Measurements from ENCODE around the gene ACKR3.

ACKR3 gene

GRCh38 chr2:236550701-236551465 lies 18.7 kb upstream of the ACKR3 start:
- no peak overlapping the region for H3K4me3 ChIP-seq (ENCODE audit: low read depth in 1 of 2, low read length in 2 of 2)
- H3K4me1 ChIP-seq (ENCODE audit: insufficient read depth, low read length) = peaks cover 8% of the 10 kb centered on the region
- H3K27ac ChIP-seq (ENCODE audit: low read depth, low read length) = no peak overlapping the region
- no peaks in the 10 kb centered on the region for H3K36me3 ChIP-seq (ENCODE audit: insufficient read depth, low read length)
- H3K27me3 ChIP-seq (ENCODE audit: control insufficient read depth in 1 of 2, insufficient read depth in 2 of 2, low read length in 2 of 2) = no peaks in the 10 kb centered on the region
- no peaks in the 10 kb centered on the region for H3K9me3 ChIP-seq (ENCODE audit: low read length)
- H3K9ac ChIP-seq (ENCODE audit: low read length) = no peak overlapping the region

- Histone ChIP-seq H3K4me1 (ENCODE audit: insufficient read depth, low read length) (peaks cover 8% of the 10 kb centered on the region), H3K4me3 (ENCODE audit: low read depth in 1 of 2, low read length in 2 of 2) (no peak overlapping the region), H3K9me3 (ENCODE audit: low read length) (no peaks in the 10 kb centered on the region), H3K36me3 (ENCODE audit: insufficient read depth, low read length) (no peaks in the 10 kb centered on the region), H3K27me3 (ENCODE audit: control insufficient read depth in 1 of 2, insufficient read depth in 2 of 2, low read length in 2 of 2) (no peaks in the 10 kb centered on the region), H3K9ac (ENCODE audit: low read length) (no peak overlapping the region), H3K27ac (ENCODE audit: low read depth, low read length) (no peak overlapping the region)
Measured at GRCh38 chr2:236551471-236552211, 18.0 kb upstream of the ACKR3 start.

- no peaks in the 10 kb centered on the region for H3K9me3 ChIP-seq (ENCODE audit: low read length)
- H3K27ac ChIP-seq (ENCODE audit: low read depth, low read length) = no peak overlapping the region
- H3K9ac ChIP-seq (ENCODE audit: low read length) = no peak overlapping the region
- no peak overlapping the region for H3K4me3 ChIP-seq (ENCODE audit: low read depth in 1 of 2, low read length in 2 of 2)
- H3K4me1 ChIP-seq (ENCODE audit: insufficient read depth, low read length) = peaks cover 8% of the 10 kb centered on the region
- no peaks in the 10 kb centered on the region for H3K36me3 ChIP-seq (ENCODE audit: insufficient read depth, low read length)
- no peaks in the 10 kb centered on the region for H3K27me3 ChIP-seq (ENCODE audit: control insufficient read depth in 1 of 2, insufficient read depth in 2 of 2, low read length in 2 of 2)
Measured at GRCh38 chr2:236552212-236552542, 17.4 kb upstream of the ACKR3 start.

GRCh38 chr2:236552581-236553363 lies 16.9 kb upstream of the ACKR3 start:
- H3K9ac ChIP-seq (ENCODE audit: low read length) = no peak overlapping the region
- H3K27me3 ChIP-seq (ENCODE audit: control insufficient read depth in 1 of 2, insufficient read depth in 2 of 2, low read length in 2 of 2) = no peaks in the 10 kb centered on the region
- no peaks in the 10 kb centered on the region for H3K9me3 ChIP-seq (ENCODE audit: low read length)
- H3K27ac ChIP-seq (ENCODE audit: low read depth, low read length) = no peak overlapping the region
- H3K36me3 ChIP-seq (ENCODE audit: insufficient read depth, low read length) = no peaks in the 10 kb centered on the region
- peaks cover 8% of the 10 kb centered on the region for H3K4me1 ChIP-seq (ENCODE audit: insufficient read depth, low read length)
- H3K4me3 ChIP-seq (ENCODE audit: low read depth in 1 of 2, low read length in 2 of 2) = no peak overlapping the region

GRCh38 chr2:236553522-236553921 lies 16.1 kb upstream of the ACKR3 start:
- Histone ChIP-seq H3K36me3 (ENCODE audit: insufficient read depth, low read length) (no peaks in the 10 kb centered on the region), H3K9ac (ENCODE audit: low read length) (no peak overlapping the region), H3K4me1 (ENCODE audit: insufficient read depth, low read length) (peaks cover 4% of the 10 kb centered on the region), H3K27me3 (ENCODE audit: control insufficient read depth in 1 of 2, insufficient read depth in 2 of 2, low read length in 2 of 2) (no peaks in the 10 kb centered on the region), H3K4me3 (ENCODE audit: low read depth in 1 of 2, low read length in 2 of 2) (no peak overlapping the region), H3K9me3 (ENCODE audit: low read length) (no peaks in the 10 kb centered on the region), H3K27ac (ENCODE audit: low read depth, low read length) (no peak overlapping the region)

- H3K27me3 ChIP-seq (ENCODE audit: control insufficient read depth in 1 of 2, insufficient read depth in 2 of 2, low read length in 2 of 2) = no peaks in the 10 kb centered on the region
- H3K4me3 ChIP-seq (ENCODE audit: low read depth in 1 of 2, low read length in 2 of 2) = no peak overlapping the region
- H3K27ac ChIP-seq (ENCODE audit: low read depth, low read length) = no peak overlapping the region
- H3K36me3 ChIP-seq (ENCODE audit: insufficient read depth, low read length) = no peaks in the 10 kb centered on the region
- no peaks in the 10 kb centered on the region for H3K4me1 ChIP-seq (ENCODE audit: insufficient read depth, low read length)
- no peak overlapping the region for H3K9ac ChIP-seq (ENCODE audit: low read length)
- H3K9me3 ChIP-seq (ENCODE audit: low read length) = no peaks in the 10 kb centered on the region
Measured at GRCh38 chr2:236554629-236555282, 14.9 kb upstream of the ACKR3 start.

- no peaks in the 10 kb centered on the region for H3K4me1 ChIP-seq (ENCODE audit: insufficient read depth, low read length)
- H3K9ac ChIP-seq (ENCODE audit: low read length) = no peak overlapping the region
Measured at GRCh38 chr2:236555481-236555880, 14.1 kb upstream of the ACKR3 start.

GRCh38 chr2:236557306-236558030 lies 12.2 kb upstream of the ACKR3 start:
- Histone ChIP-seq H3K27ac (ENCODE audit: low read depth, low read length) (no peak overlapping the region), H3K9ac (ENCODE audit: low read length) (no peak overlapping the region), H3K9me3 (ENCODE audit: low read length) (no peaks in the 10 kb centered on the region), H3K36me3 (ENCODE audit: insufficient read depth, low read length) (no peaks in the 10 kb centered on the region), H3K4me1 (ENCODE audit: insufficient read depth, low read length) (no peaks in the 10 kb centered on the region), H3K27me3 (ENCODE audit: control insufficient read depth in 1 of 2, insufficient read depth in 2 of 2, low read length in 2 of 2) (no peaks in the 10 kb centered on the region), H3K4me3 (ENCODE audit: low read depth in 1 of 2, low read length in 2 of 2) (no peak overlapping the region)

More at GRCh38 chr2:236555481-236555880, 14.1 kb upstream of the ACKR3 start:
- Histone ChIP-seq H3K27me3 (ENCODE audit: control insufficient read depth in 1 of 2, insufficient read depth in 2 of 2, low read length in 2 of 2) (no peaks in the 10 kb centered on the region), H3K4me3 (ENCODE audit: low read depth in 1 of 2, low read length in 2 of 2) (no peak overlapping the region), H3K9me3 (ENCODE audit: low read length) (no peaks in the 10 kb centered on the region), H3K27ac (ENCODE audit: low read depth, low read length) (no peak overlapping the region), H3K36me3 (ENCODE audit: insufficient read depth, low read length) (no peaks in the 10 kb centered on the region)

GRCh38 chr2:236558036-236558435 lies 11.6 kb upstream of the ACKR3 start:
- Histone ChIP-seq H3K4me3 (ENCODE audit: low read depth in 1 of 2, low read length in 2 of 2) (no peak overlapping the region), H3K4me1 (ENCODE audit: insufficient read depth, low read length) (no peaks in the 10 kb centered on the region), H3K9me3 (ENCODE audit: low read length) (no peaks in the 10 kb centered on the region), H3K36me3 (ENCODE audit: insufficient read depth, low read length) (no peaks in the 10 kb centered on the region), H3K9ac (ENCODE audit: low read length) (no peak overlapping the region), H3K27me3 (ENCODE audit: control insufficient read depth in 1 of 2, insufficient read depth in 2 of 2, low read length in 2 of 2) (no peaks in the 10 kb centered on the region), H3K27ac (ENCODE audit: low read depth, low read length) (no peak overlapping the region)

- Histone ChIP-seq H3K9ac (ENCODE audit: low read length) (no peak overlapping the region), H3K27ac (ENCODE audit: low read depth, low read length) (no peak overlapping the region), H3K27me3 (ENCODE audit: control insufficient read depth in 1 of 2, insufficient read depth in 2 of 2, low read length in 2 of 2) (no peaks in the 10 kb centered on the region), H3K4me3 (ENCODE audit: low read depth in 1 of 2, low read length in 2 of 2) (no peak overlapping the region), H3K9me3 (ENCODE audit: low read length) (no peaks in the 10 kb centered on the region), H3K4me1 (ENCODE audit: insufficient read depth, low read length) (no peaks in the 10 kb centered on the region), H3K36me3 (ENCODE audit: insufficient read depth, low read length) (no peaks in the 10 kb centered on the region)
Measured at GRCh38 chr2:236558993-236559978, 10.3 kb upstream of the ACKR3 start.

All from muscle layer of colon (tissue), 2 donors.